ENCODE measurements around the gene TACR3.
"Not testable (repeated sequence)": the region's sequence is repeated elsewhere in the genome, so short reads cannot be mapped to it uniquely, and the experiment has no call there.

Gene TACR3

DNA sequence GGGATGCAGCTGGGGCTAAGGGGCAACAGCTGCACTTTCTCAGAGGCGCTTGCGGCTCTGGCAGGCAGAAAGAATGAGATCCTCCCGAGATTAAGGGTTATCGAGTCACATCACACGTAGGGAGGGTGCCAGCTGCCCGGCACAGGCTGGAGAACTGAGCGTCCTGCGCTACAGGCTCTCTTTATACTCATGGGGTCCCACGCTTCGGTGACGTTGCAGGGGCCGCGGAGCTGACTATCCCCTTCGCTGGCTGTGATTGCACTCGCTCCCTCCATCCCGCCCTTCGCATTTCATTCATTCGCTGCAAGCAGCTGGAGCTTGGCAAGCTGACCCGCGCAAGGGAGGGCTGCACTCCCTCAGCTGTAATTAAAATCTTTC, at the start of gene TACR3:
Gene TACR3 (minus strand): TSS at position 156 of the 378 bp plus-strand sequence. CDS start 310 bp downstream, outside the sequence.
- no peak for DNase-seq (ENCODE audit: low read depth)

DNA sequence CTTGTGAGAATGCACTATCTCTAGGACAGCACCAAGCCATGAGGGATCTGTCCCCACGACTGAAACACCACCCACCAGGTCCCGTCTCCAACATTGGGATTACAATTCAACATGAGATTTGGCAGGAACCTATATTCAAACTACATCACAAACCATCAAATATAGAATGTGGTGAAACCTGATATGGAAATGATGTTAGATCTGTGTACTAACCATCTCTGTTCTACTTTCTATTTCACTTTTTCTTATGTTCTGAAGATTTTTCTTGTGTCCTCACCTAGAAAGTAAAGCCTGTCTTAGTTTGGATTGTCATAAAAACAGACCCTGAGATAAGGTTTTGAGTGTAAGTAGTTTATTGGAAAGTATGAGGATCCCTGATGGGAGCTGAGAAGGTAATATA, 37.8 kb upstream of the TACR3 start:
- no peak for DNase-seq (ENCODE audit: low read depth)

GRCh38 chr4:103756741-103757140, 37.0 kb upstream of the TACR3 start:
- no peak for DNase-seq (ENCODE audit: low read depth)

- no peak for DNase-seq (ENCODE audit: low read depth)
Observed at GRCh38 chr4:103754844-103755243, 35.1 kb upstream of the TACR3 start.

DNA sequence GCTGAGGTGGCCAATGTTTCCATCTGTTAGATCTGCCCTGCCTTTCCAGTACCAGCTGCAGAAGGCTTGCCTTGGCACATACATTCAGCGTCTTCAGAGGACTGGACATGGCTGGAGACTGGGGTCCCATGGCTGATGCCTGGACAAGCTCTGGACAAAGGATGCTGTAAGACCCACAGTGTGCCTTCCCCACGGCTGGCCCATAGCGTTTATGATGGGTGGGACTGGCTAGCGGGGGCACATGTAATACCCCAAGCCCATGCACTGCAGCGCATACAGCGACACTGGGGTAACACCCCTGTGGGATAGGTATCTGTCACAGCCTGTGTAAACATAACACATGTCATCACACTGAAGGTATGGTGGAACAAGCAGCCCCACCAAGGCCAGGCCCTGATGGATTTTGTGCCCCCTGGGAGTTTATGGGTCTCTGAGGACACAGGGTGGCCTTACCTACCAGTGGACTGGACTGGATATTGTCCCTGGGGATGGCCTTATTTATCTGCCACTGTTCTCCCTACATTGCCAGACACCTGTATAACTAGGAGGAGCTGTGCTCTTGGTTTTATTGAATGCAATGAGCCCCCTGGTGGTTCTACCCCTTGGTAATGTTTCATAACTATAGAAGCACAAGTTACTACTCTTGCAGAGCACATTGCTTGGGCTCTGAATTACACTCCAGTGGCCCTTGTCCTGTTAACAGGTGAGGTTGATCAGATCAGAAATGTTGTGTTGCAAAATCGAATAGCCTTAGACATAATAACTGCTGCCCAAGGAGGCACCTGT, 34.3 kb upstream of the TACR3 start:
- no peak for DNase-seq (ENCODE audit: low read depth)

DNA sequence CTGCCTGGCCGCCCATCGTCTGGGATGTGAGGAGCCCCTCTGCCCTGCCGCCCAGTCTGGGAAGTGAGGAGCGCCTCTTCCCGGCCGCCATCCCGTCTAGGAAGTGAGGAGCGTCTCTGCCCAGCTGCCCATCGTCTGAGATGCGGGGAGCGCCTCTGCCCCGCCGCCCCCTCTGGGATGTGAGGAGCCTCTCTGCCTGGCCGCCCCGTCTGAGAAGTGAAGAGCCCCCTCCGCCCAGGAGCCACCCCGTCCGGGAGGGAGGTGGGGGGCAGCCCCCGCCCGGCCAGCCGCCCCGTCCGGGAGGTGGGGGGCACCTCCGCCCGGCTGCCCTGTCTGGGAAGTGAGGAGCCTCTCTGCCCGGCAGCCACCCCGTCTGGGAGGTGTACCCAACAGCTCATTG, 3.4 kb upstream of the TACR3 start:
- DNase-seq (ENCODE audit: low read depth): not testable (repeated sequence)

GRCh38 chr4:103721251-103721650, 1.5 kb upstream of the TACR3 start:
- no peak for DNase-seq (ENCODE audit: low read depth)

- no peak for DNase-seq (ENCODE audit: low read depth)
Observed at GRCh38 chr4:103720661-103721060, 876 bp upstream of the TACR3 start.

GRCh38 chr4:103719105-103719829, 518 bp downstream of the TACR3 start:
- no peak for DNase-seq (ENCODE audit: low read depth)

DNA sequence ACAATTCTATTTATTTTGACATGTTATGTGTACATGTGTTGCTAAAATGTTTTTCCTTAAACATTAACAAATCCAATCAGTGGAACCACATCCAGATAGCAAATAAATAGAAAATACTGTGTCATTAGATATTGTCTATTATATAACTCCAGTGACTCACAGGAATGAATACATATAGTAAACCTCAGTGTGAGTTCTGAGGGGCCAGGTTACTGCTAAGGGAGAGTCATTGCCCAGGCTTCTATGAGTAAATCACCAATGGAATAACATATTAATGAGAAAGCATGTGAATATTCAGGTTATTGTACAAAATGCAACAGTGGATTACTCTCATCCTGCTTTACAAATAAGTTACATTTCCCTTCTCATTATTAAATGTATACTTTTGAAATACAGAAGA, 27.2 kb downstream of the TACR3 start:
- no peak for DNase-seq (ENCODE audit: low read depth)

DNA sequence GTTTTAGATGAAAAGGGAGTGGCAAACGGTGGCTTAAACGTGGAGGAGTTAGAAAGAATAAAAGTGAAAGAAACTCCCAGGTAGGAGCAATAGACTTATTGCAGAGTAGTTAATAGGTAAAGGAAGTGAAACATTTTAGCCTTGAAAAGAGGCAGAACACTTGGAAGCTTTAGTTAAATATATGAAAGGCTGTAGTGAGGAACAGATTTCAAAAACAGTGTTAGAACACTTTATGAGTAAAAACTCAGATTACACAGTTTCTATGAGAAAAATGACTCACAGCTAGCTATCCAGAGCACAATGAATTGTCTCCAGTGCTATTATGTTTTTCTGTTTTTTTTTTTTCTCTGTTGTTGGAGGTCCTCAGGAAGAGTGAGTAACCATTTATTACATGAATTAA, 45.8 kb downstream of the TACR3 start:
- no peak for DNase-seq (ENCODE audit: low read depth)

- not testable (repeated sequence) for DNase-seq (ENCODE audit: low read depth)
Observed at GRCh38 chr4:103666764-103667163, 53.0 kb downstream of the TACR3 start.

- no peak for DNase-seq (ENCODE audit: low read depth)
Observed at GRCh38 chr4:103664436-103665075, 55.2 kb downstream of the TACR3 start.

DNA sequence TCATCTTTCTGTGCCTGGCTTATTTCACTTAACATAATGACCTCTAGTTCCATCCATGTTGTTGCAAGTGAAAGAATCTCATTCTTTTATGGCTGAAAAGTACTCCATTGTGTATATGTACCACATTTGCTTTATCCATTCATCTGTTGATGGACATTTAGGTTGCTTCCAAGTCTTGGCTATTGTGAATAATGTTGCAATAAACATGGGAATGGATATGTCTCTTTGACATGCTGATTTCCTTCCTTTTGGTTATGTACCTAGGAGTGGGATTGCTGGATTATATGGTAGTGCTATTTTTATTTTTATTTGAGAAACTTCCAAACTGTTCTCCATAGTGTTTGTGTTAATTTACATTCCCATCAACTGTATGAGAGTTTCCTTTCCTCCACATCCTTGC, 71.2 kb downstream of the TACR3 start:
- no peak for DNase-seq (ENCODE audit: low read depth)

DNA sequence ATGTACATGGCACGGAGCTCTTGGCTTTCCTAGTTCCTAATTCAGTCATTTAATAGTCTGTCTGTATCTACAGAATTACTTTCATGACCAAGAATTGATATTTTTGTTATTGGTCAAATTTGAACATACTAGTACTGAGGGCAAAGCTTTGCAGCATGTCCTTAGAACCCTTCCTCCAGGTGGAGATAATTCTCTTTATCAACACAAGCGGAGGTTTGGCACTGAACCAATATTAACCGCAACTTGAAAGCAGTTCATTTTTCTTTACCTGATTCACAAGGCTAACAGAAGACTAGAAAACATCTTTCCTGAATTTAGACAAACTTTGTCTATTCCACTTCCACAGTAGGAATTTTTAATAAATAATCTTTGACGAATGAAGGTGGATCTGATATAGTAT, 73.8 kb downstream of the TACR3 start:
- DNase-seq (ENCODE audit: low read depth): no peak

GRCh38 chr4:103634236-103634635, 85.5 kb downstream of the TACR3 start:
- DNase-seq (ENCODE audit: low read depth): no peak

- DNase-seq (ENCODE audit: low read depth): no peak
Observed at GRCh38 chr4:103626296-103626695, 93.5 kb downstream of the TACR3 start.

GRCh38 chr4:103591841-103592240, 127.9 kb downstream of the TACR3 start:
- no peak for DNase-seq (ENCODE audit: low read depth)

DNA sequence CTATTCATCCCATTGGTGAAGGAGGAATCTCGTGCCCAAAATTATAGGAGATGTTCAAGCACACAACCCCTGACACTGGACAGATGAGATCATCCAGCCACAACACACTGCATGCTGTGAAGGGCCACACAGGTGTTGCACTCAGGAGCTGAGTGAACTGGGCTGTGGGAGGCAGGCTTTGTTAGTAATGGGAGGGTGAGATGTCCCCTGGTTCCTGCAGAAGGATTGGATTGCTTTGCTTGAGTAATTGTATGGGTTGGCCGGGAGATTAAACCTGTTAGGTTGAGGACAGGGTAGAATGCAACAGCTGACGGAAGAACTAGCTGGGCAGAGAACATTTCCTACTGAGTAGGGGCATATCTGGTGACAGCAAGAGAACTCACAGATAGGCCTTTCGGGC, 152.2 kb downstream of the TACR3 start:
- no peak for DNase-seq (ENCODE audit: low read depth)

- DNase-seq (ENCODE audit: low read depth): not testable (repeated sequence)
Observed at GRCh38 chr4:103559178-103559577, 160.6 kb downstream of the TACR3 start.
